Upper lobe of left lung (tissue), 4 donors: ENCODE measurements around the gene ANAPC5.

Experiments used
- EP300 ChIP-seq, 4 donors: sonication (generic); formaldehyde crosslinking; IDR thresholded peaks; one replicate each; pipeline ENCODE4 v1.5.1; 2017; ENCODE audit warnings: antibody characterized with exemption in 4 of 4, control low read depth in 2 of 4
- POLR2A ChIP-seq, 4 donors: fragments of 450-650 bp; IDR thresholded peaks; one replicate each; pipeline ENCODE4 v1.5.1; 2016 to 2017; ENCODE audit warnings: antibody characterized with exemption in 4 of 4, mild to moderate bottlenecking in 2 of 4
- TF ChIP-seq, protein P1 (sequence below), 6 experiments: fragments of 450-650 bp in 4 of 6; fragments of 200-600 bp in 2 of 6; sonication (generic) in 2 of 6; IDR thresholded peaks; one replicate each; pipeline ENCODE4 v1.5.1; 2016 to 2019; ENCODE audit warnings: antibody characterized with exemption in 6 of 6

DNA sequence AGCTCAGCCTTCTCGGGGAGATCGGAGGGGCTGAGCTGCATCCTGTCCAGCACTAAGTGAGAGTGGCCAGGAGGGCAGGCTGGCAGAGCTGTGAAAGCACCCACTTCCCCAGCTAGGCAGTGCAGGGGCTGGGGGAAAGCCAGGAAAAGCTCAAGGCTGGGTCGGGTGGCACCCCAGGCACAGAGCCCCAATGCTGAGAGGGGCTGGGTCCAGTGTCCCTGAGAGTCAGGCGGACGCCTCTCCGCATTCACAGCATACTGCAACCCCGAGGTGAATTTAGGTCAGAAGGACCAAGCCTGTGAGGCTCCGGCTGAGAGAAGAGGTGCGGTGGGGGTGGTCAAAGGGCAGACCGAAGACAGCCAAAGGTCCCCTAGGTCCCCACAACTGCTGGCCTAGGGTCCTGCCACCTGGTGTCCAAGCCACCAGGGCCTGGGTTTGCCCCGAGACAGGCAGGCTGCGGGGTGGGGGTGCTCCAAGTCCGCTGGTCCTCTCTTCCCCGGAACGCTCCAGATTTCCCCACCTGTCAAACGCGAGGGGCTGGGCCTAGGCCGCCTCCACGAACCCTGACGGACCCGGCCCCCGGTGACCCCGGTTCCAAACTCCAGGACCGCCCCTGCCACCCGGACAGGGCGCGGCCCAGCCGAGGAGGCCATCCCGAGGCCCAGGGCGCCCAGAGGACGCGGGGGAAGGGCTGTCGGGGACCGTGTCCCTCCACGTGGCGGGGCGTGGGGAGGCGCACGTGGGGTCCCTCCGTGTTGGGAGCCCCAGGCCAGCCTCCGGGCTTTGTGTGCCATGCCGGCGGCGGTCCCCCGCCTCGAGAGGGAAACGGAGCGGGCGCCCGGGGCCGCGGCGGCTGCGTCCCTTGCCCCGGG is 56.2 kb downstream of the ANAPC5 start:
- TF ChIP-seq, protein P1, sequence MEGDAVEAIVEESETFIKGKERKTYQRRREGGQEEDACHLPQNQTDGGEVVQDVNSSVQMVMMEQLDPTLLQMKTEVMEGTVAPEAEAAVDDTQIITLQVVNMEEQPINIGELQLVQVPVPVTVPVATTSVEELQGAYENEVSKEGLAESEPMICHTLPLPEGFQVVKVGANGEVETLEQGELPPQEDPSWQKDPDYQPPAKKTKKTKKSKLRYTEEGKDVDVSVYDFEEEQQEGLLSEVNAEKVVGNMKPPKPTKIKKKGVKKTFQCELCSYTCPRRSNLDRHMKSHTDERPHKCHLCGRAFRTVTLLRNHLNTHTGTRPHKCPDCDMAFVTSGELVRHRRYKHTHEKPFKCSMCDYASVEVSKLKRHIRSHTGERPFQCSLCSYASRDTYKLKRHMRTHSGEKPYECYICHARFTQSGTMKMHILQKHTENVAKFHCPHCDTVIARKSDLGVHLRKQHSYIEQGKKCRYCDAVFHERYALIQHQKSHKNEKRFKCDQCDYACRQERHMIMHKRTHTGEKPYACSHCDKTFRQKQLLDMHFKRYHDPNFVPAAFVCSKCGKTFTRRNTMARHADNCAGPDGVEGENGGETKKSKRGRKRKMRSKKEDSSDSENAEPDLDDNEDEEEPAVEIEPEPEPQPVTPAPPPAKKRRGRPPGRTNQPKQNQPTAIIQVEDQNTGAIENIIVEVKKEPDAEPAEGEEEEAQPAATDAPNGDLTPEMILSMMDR (IDR thresholded peaks at IDR 0.05), result peak in 1 of 6 experiments; percentile 10
- TF ChIP-seq POLR2A (IDR thresholded peaks at IDR 0.05), result no peak
- TF ChIP-seq EP300 (IDR thresholded peaks at IDR 0.05), result no peak
